ENCODE measurements around the gene BYSL.

Gene BYSL

GRCh38 chr6:41878961-41879405, 42.3 kb upstream of the BYSL start:
- TF ChIP-seq CTCF (IDR thresholded peaks at IDR 0.05; ENCODE audit: low read depth, low read length), result no peak
- H3K4me3 ChIP-seq (ENCODE audit: low read depth, low read length), result no peak overlapping the region

- no peak overlapping the region for H3K4me3 ChIP-seq (ENCODE audit: low read depth, low read length)
- TF ChIP-seq CTCF (IDR thresholded peaks at IDR 0.05; ENCODE audit: low read depth, low read length), result no peak
Measured at GRCh38 chr6:41881506-41881905, 39.8 kb upstream of the BYSL start.

- no peak overlapping the region for H3K4me3 ChIP-seq (ENCODE audit: low read depth, low read length)
- no peak for TF ChIP-seq CTCF (IDR thresholded peaks at IDR 0.05; ENCODE audit: low read depth, low read length)
Measured at GRCh38 chr6:41884957-41885356, 36.3 kb upstream of the BYSL start.

DNA sequence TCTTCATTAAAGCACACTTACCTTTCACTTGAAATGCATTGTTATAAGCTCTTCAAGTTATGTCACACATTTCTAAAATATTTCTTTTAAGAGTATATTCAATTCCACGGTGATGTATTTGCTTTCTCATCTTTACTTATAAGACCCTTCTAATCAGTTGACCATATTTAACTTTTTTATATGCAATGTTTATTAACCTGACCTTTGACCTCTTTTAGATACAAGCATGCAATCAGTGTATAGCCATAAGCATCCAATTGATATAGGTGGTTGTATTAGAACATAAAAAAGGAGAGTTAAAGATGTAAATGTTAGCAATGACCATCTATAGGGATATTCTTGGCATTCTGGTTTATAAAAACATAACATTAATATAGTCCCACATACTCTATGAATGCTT, 35.4 kb upstream of the BYSL start:
- H3K4me3 ChIP-seq (ENCODE audit: low read depth, low read length), result no peak overlapping the region
- TF ChIP-seq CTCF (IDR thresholded peaks at IDR 0.05; ENCODE audit: low read depth, low read length), result no peak

GRCh38 chr6:41887331-41887751, 34.0 kb upstream of the BYSL start:
- TF ChIP-seq CTCF (IDR thresholded peaks at IDR 0.05; ENCODE audit: low read depth, low read length), result no peak
- H3K4me3 ChIP-seq (ENCODE audit: low read depth, low read length), result no peak overlapping the region

GRCh38 chr6:41892921-41893564, 28.3 kb upstream of the BYSL start:
- no peak overlapping the region for H3K4me3 ChIP-seq (ENCODE audit: low read depth, low read length)
- TF ChIP-seq CTCF (IDR thresholded peaks at IDR 0.05; ENCODE audit: low read depth, low read length), result no peak

- TF ChIP-seq CTCF (IDR thresholded peaks at IDR 0.05; ENCODE audit: low read depth, low read length), result no peak
- peak overlapping the region; percentile 69 for H3K4me3 ChIP-seq (ENCODE audit: low read depth, low read length)
Measured at GRCh38 chr6:41894366-41895299, 26.7 kb upstream of the BYSL start.
